C4-2B (cell line): ENCODE results near the gene DGKQ.

Source experiments
- H3K27ac ChIP-seq: fragments of 450-650 bp; 2 replicates; pipeline ENCODE4 v1.5.1; 2017
- CTCF ChIP-seq: fragments of 450-650 bp; conservative IDR thresholded peaks from 2 replicates; pipeline ENCODE4 v1.5.1; 2017; ENCODE audit warnings: mild to moderate bottlenecking
- ZFX ChIP-seq: fragments of 450-650 bp; IDR thresholded peaks from 2 replicates; pipeline ENCODE4 v1.6.1; 2017

Gene DGKQ

DNA sequence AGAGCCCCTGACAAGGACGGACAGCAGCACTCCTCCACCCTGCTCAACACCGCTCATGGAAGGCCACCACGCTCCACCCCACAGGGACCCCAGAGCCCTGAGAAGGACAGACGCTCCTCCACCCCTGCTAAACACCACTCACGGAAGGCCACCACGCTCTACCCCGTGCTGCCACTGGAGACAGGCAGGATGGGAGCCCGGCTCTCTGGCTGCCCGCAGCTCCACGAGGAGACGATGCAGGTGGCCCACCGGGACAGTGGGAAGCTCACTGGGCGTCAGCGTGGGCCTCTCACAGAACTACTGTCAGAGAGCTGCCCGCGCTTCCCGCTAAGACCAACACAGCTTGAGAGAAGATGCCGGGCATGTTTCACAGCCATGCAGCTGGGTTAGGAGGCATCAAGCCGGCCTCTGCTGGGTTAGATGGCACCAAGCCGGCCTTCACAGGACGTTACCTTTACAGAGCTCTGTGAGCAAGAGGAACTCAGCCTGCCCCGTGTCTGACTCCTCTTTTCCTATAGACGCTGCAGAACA, 62.1 kb downstream of the DGKQ start:
- TF ChIP-seq ZFX, result no peak
- no peak for TF ChIP-seq CTCF
- H3K27ac ChIP-seq, result no peak overlapping the region

- TF ChIP-seq ZFX (no peak), CTCF (no peak)
- no peak overlapping the region for H3K27ac ChIP-seq
These were observed 62.8 kb downstream of the DGKQ start for GRCh38 chr4:910366-911091.

DNA sequence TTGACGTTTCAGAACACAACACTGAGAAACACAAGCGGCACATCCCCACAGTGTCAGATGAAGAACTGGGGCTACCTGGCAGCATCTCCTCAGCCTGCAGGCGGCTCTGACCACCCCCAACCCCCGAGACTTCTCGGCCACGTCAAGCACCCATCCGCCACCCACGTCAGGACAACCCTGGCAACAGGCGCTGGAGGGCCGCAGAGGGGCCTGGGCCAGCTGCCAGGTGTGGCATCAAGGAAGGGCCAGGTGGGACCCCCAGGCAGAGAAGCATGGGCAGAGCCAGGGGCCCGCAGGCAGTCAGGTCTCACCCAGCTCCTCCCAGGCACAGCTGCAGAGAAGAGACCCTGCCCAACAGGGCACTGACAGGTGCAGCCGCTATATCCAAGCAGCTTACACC, 63.5 kb downstream of the DGKQ start:
- no peak overlapping the region for H3K27ac ChIP-seq
- no peak for TF ChIP-seq CTCF
- no peak for TF ChIP-seq ZFX

DNA sequence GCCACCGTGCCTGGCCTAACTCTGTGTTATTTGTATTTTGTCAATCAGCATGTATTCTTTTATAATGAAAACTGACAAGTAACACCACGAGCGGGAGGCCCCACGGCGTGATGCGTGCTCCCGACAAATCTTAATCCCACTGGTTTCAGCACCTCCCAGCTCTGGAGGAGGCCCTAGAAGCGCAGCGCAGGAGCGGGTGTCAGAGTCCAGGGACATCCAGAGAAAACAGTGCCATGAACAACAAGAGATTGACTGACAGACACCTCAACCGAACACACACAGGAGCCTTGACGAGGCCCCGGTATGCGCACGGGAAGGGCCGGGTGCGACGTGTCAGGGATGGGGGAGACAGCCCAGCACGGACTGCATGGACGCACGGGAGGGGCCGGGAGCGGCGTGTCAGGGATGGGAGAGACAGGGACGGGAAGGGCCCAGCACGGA, 64.2 kb downstream of the DGKQ start:
- H3K27ac ChIP-seq, result no peak overlapping the region
- TF ChIP-seq ZFX (no peak), CTCF (no peak)
